Adipose tissue (tissue), 3 donors: ENCODE results near the gene SCAF8. TPM values are rescaled to one million over a fixed set of nuclear protein-coding genes. Genes with fewer than 3 reads are reported as not detected.
"Not testable (repeated sequence)": the region's sequence is repeated elsewhere in the genome, so short reads cannot be mapped to it uniquely, and the experiment has no call there.

Source experiments
- H3K27ac ChIP-seq: one replicate; pipeline ENCODE4 v1.5.1; 2013; ENCODE audit warnings: low read depth, low read length
- WGBS, 3 donors: extraction: QIAGEN DNeasy Blood & Tissue Kit; methylation state at CpG; one replicate each; pipeline ENCODE4 v1.1.7; 2013; 5-methylcytosine and 5-hydroxymethylcytosine counted together
- polyA plus RNA-seq, 3 donors: library from polyadenylated mRNA; stranded (reverse); fragments of 200-250 nt; gene quantifications; one replicate each; pipeline ENCODE4 v1.2.3, GENCODE V29; 2013
- donor health status: healthy with polysubstance abuse.
- donor health status: Bipolar disorder and iron deficiency.
- donor health status: healthy.

The SCAF8 gene, protein sequence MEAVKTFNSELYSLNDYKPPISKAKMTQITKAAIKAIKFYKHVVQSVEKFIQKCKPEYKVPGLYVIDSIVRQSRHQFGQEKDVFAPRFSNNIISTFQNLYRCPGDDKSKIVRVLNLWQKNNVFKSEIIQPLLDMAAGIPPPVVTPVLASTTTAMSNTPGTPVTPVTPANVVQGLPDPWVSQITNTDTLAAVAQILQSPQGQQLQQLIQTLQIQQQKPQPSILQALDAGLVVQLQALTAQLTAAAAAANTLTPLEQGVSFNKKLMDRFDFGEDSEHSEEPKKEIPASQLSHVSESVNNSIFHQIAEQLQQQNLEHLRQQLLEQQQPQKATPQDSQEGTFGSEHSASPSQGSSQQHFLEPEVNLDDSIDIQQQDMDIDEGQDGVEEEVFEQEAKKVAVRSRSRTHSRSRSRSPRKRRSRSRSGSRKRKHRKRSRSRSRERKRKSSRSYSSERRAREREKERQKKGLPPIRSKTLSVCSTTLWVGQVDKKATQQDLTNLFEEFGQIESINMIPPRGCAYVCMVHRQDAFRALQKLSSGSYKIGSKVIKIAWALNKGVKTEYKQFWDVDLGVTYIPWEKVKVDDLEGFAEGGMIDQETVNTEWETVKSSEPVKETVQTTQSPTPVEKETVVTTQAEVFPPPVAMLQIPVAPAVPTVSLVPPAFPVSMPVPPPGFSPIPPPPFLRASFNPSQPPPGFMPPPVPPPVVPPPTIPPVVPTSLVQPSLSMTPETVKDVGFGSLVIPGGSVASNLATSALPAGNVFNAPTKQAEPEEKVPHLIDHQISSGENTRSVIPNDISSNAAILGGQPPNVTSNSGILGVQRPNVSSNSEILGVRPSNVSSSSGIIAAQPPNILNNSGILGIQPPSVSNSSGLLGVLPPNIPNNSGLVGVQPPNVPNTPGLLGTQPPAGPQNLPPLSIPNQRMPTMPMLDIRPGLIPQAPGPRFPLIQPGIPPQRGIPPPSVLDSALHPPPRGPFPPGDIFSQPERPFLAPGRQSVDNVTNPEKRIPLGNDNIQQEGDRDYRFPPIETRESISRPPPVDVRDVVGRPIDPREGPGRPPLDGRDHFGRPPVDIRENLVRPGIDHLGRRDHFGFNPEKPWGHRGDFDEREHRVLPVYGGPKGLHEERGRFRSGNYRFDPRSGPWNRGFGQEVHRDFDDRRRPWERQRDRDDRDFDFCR (N-terminal part only)
- 10 to 100 TPM in 2 of 3 donors, 1 to 10 TPM in 1; 6.3 to 14.1 (median 10.1) TPM for polyA plus RNA-seq

GRCh38 chr6:154733183-154733625, at the start of gene SCAF8:
TSS of gene SCAF8 (plus strand) at chr6:154733416. CDS start at chr6:154733901, 485 bp downstream.
- WGBS, 3 donors: 0 to 1% (median 0%) methylated on average over 32 to 61 of the region's 61 CpGs
- H3K27ac ChIP-seq: peak within 1 kb of the TSS; percentile 60

DNA sequence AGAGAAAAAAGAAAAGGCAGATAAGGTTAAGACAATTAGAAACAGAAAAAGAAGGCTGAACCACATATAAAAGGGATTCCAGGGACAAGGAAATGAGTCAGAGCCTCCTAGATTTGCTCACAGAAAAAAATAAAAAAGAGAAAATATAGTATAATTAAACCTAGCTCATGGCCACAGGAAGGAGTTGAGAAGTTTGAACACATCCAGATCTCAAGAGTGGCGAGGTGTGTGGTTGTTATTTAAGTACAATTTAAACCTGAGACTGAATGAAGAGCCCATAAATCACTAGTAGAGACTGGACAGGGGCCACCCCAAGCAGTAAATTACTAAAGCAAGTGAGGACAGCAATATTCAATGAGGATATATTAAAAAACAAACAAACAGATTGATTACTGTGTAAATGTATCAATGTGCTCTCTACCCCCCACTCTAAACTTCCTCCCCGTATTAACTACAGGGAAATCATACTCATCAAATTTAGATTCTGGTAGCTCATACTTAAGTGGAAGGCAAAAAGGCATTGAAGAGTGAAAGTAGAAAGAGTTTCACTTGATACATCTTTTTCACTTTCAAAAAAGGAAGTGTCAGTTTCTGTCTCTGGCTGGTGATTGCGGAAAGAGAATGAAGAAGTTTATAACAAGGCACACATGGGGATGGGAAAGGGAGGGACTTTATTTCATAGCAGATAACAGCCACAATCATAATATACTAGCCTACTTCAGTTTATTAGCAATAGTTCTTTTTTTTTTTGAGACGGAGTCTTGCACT, 49.3 kb upstream of the SCAF8 start:
- 33 to 66% (median 40%) methylated on average over 4 of the region's 4 CpGs for WGBS, 3 donors
- no peak overlapping the region for H3K27ac ChIP-seq

- no peak overlapping the region for H3K27ac ChIP-seq
- 85 to 97% (median 89%) methylated on average over 1 of the region's 1 CpG for WGBS, 3 donors
These were observed 47.1 kb upstream of the SCAF8 start for GRCh38 chr6:154686162-154686561.

GRCh38 chr6:154689493-154690255, 43.5 kb upstream of the SCAF8 start:
- WGBS, 3 donors: 70 to 79% (median 79%) methylated on average over 5 of the region's 5 CpGs

DNA sequence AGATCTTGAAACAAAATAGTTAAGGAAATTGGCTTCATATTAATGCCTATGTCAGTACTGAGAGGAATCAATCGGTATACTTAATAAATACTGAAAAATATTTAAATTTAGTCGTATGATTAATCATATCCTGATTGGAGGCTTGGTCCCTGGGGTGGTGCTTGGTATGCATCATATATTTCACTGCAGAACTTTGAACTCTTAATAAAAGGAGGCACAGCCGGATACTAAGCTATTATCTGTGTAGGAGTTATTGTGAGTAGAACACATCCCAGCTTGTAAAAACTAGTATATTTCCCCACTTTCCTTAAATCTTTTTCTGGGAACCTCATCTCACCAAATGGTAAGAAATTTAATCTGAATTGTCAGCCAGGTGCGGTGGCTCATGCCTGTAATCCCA, 42.4 kb upstream of the SCAF8 start:
- 77 to 87% (median 84%) methylated on average over 4 of the region's 4 CpGs for WGBS, 3 donors
- H3K27ac ChIP-seq: no peak overlapping the region

More at GRCh38 chr6:154689493-154690255, 43.5 kb upstream of the SCAF8 start:
- H3K27ac ChIP-seq: no peak overlapping the region

DNA sequence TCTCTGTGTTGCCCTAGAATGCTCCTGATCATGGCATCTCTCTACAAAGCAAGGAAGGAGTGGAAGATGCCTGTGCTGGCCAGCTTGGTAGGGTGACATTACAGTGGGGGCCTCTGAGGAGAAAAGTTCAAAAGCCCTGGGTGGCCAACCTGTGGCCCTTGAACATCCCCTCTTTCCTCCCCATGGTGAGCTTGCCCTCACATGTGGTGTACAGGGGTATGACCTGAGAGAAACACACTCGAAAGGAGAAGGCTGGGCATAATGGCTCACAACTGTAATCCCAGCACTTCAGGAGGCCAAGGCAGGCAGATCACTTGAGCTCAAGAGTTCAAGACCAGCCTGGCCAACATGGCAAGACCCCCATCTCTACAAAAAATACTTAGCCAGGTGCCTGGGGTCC, 36.6 kb upstream of the SCAF8 start:
- WGBS, 3 donors: 73 to 94% (median 93%) methylated on average over 1 of the region's 1 CpG
- no peak overlapping the region for H3K27ac ChIP-seq

- no peak overlapping the region for H3K27ac ChIP-seq
- WGBS, 3 donors: 57 to 81% (median 73%) methylated on average over 4 of the region's 4 CpGs
These were observed 30.1 kb upstream of the SCAF8 start for GRCh38 chr6:154703124-154703523.

- WGBS, 3 donors: 44 to 62% (median 60%) methylated on average over 8 of the region's 8 CpGs
These were observed 27.6 kb upstream of the SCAF8 start for GRCh38 chr6:154705471-154706113.

GRCh38 chr6:154706389-154706788, 26.8 kb upstream of the SCAF8 start:
- H3K27ac ChIP-seq: no peak overlapping the region
- WGBS, 3 donors: 84 to 92% (median 88%) methylated on average over 2 of the region's 2 CpGs

More at GRCh38 chr6:154705471-154706113, 27.6 kb upstream of the SCAF8 start:
- no peak overlapping the region for H3K27ac ChIP-seq

DNA sequence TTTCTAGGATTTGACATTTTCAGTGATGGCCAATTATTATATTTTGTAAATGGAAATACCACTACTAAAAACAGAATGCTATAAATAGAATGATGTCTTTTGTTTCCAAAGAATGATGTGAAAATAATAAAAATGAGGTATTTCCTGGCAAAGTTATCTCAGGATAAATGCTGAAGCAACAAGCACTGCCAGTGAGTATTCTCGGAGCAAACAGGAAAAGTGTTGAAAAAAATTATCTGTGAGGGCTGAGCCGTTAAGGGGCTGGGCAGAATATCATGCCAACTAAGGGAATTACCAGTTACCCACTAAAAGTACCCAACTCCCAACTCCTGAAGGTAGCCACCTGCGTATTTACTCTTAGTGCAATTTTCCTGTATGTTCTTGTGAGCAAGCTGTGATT, 23.6 kb upstream of the SCAF8 start:
- no peak overlapping the region for H3K27ac ChIP-seq
- 12 to 46% (median 27%) methylated on average over 3 of the region's 3 CpGs for WGBS, 3 donors

DNA sequence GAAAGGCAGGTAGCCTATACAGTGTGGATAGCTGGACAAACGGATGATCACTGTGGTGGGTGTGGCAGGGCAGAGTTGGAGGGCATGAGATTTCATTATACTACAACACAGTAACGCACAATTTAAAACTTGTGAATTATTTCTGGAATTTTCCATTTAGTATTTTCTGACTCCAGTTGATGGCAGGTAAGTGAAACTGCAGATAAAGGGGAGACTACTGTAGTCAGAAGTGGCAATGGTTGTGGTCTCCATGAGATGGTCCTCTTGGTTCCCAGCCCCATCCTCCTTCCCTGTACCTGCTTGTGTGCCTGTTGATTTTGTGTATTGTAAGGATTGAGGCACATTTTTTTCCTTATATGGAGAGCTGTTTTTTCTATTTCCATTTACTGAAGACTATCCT, 22.5 kb upstream of the SCAF8 start:
- 84 to 90% (median 88%) methylated on average over 2 of the region's 2 CpGs for WGBS, 3 donors
- H3K27ac ChIP-seq: no peak overlapping the region

GRCh38 chr6:154715446-154715845, 17.8 kb upstream of the SCAF8 start:
- 54 to 88% (median 59%) methylated on average over 1 of the region's 1 CpG for WGBS, 3 donors
- H3K27ac ChIP-seq: no peak overlapping the region

DNA sequence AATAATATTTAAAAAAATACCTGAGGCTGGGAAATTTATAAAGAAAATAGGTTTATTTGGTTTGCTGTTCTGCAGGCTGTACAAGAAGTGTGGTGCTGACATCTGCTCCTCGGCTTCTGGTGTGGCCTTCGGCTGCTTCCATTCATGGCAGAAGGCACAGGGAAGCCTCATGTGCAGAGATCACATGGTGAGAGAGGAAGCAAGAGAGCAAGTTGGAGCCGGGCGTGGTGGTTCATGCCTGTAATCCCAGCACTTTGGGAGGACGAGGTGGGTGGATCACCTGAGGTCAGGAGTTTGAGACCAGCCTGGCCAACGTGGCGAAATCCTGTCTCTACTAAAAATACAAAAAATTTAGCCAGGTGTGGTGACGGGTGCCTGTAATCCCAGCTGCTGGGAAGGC, 16.9 kb upstream of the SCAF8 start:
- H3K27ac ChIP-seq: not testable (repeated sequence)
- 77 to 83% (median 77%) methylated on average over 8 of the region's 8 CpGs for WGBS, 3 donors

GRCh38 chr6:154719433-154719832, 13.8 kb upstream of the SCAF8 start:
- H3K27ac ChIP-seq: no peak overlapping the region
- WGBS, 3 donors: 92 to 99% (median 95%) methylated on average over 4 of the region's 4 CpGs

GRCh38 chr6:154719854-154720253, 13.4 kb upstream of the SCAF8 start:
- no peak overlapping the region for H3K27ac ChIP-seq
- 89 to 92% (median 90%) methylated on average over 1 of the region's 1 CpG for WGBS, 3 donors

DNA sequence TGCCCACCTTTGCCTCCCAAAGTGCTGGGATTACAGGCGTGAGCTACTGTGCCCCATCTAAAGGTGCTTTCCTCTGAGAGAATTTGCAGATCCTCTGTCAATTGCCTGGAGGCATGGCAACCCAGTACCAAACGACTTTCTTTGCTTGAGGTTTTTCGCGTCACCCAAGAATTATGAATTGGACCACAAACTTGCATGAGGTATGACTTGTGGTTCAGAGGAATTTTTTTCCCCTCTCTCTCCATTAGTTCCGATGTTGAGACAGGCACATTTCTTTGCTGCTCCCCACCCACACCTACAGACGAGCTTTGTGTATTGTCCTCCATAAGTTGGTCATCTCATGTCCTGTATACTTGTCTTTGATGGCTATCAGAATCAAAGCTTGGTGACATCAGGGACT, 11.8 kb upstream of the SCAF8 start:
- 49 to 81% (median 75%) methylated on average over 6 of the region's 6 CpGs for WGBS, 3 donors
- H3K27ac ChIP-seq: no peak overlapping the region

GRCh38 chr6:154726887-154727286, 6.3 kb upstream of the SCAF8 start:
- H3K27ac ChIP-seq: no peak overlapping the region
- 90 to 97% (median 93%) methylated on average over 1 of the region's 1 CpG for WGBS, 3 donors
